WTC11 (cell line): Measurements from ENCODE around the gene PKMYT1. TPM values are rescaled to one million over a fixed set of nuclear protein-coding genes. Genes with fewer than 3 reads are reported as not detected.

ENCODE experiments used
- ATAC-seq: fragments of 200-7000 bp; cut with Tn5 transposase; 2 replicates; pipeline ENCODE4 v1.10.0; 2021; ENCODE audit warnings: mild to moderate bottlenecking, moderate library complexity
- CTCF ChIA-PET: fragments of 300-600 bp; sonication (Branson Sonifier 250); formaldehyde crosslinking; loops from one replicate; lab custom pipeline; 2021; ENCODE audit warnings: antibody characterized with exemption; lab: Charles Lee
- POLR2A ChIA-PET: fragments of 350-600 bp; sonication (Branson Sonifier 250); formaldehyde crosslinking; loops from one replicate; lab custom pipeline; 2021; ENCODE audit warnings: antibody characterized with exemption; lab: Charles Lee
- DNase-seq: peaks from one replicate; pipeline ENCODE4 v3.0.0; 2021; ENCODE audit warnings: low spot score
- H3K27ac Mint-ChIP-seq: 2 replicates; pipeline ENCODE4 v1.8.0; 2021; ENCODE audit warnings: mixed read lengths
- H3K27me3 Mint-ChIP-seq: 2 replicates; pipeline ENCODE4 v1.8.0; 2021; ENCODE audit warnings: low read depth, mild to moderate bottlenecking, moderate library complexity, mixed read lengths
- H3K36me3 Mint-ChIP-seq: 2 replicates; pipeline ENCODE4 v1.8.0; 2021; ENCODE audit warnings: mixed read lengths
- H3K4me1 Mint-ChIP-seq: 2 replicates; pipeline ENCODE4 v1.8.0; 2022; ENCODE audit warnings: mixed read lengths
- H3K4me3 Mint-ChIP-seq: 2 replicates; pipeline ENCODE4 v1.8.0; 2021; ENCODE audit warnings: mild to moderate bottlenecking, moderate library complexity, mixed read lengths
- H3K9me3 Mint-ChIP-seq: 2 replicates; pipeline ENCODE4 v1.8.0; 2021; ENCODE audit warnings: mixed read lengths
- CBFB ChIP-seq: sonication (generic); formaldehyde crosslinking; IDR thresholded peaks from 2 replicates; pipeline ENCODE4 v1.8.1; 2022; ENCODE audit warnings: mild to moderate bottlenecking, low read depth, missing genetic modification reagents
- ELF4 ChIP-seq: sonication (generic); formaldehyde crosslinking; IDR thresholded peaks from 2 replicates; pipeline ENCODE4 v1.8.1; 2022; ENCODE audit warnings: low read depth, mild to moderate bottlenecking, moderate library complexity, missing genetic modification reagents
- EMX1 ChIP-seq: fragments of 250-450 bp; sonication (Bioruptor Pico); IDR thresholded peaks from 2 replicates; pipeline ENCODE4 v1.8.0; 2021; ENCODE audit warnings: mild to moderate bottlenecking
- ETV6 ChIP-seq: sonication (generic); formaldehyde crosslinking; IDR thresholded peaks from 2 replicates; pipeline ENCODE4 v1.8.1; 2022; ENCODE audit warnings: mild to moderate bottlenecking, missing genetic modification reagents
- GABPB1 ChIP-seq: sonication (generic); formaldehyde crosslinking; IDR thresholded peaks from 2 replicates; pipeline ENCODE4 v1.8.1; 2023; ENCODE audit warnings: mild to moderate bottlenecking, missing genetic modification reagents
- JAZF1 ChIP-seq: fragments of 250-450 bp; sonication (Bioruptor Pico); IDR thresholded peaks from 2 replicates; pipeline ENCODE4 v1.9.0; 2021; ENCODE audit warnings: moderate library complexity, mild to moderate bottlenecking, inconsistent platforms
- KAT7 ChIP-seq: sonication (generic); formaldehyde crosslinking; IDR thresholded peaks from 2 replicates; pipeline ENCODE4 v1.8.1; 2023; ENCODE audit warnings: missing genetic modification reagents, mild to moderate bottlenecking, borderline replicate concordance
- MYBL2 ChIP-seq: sonication (generic); formaldehyde crosslinking; IDR thresholded peaks from 2 replicates; pipeline ENCODE4 v1.8.1; 2023; ENCODE audit warnings: mild to moderate bottlenecking, moderate library complexity, missing genetic modification reagents
- OVOL2 ChIP-seq: fragments of 250-450 bp; sonication (Bioruptor Pico); IDR thresholded peaks from 2 replicates; pipeline ENCODE4 v1.9.0; 2021; ENCODE audit warnings: mild to moderate bottlenecking, borderline replicate concordance
- PRRX2 ChIP-seq: fragments of 250-450 bp; sonication (Bioruptor Pico); IDR thresholded peaks from 2 replicates; pipeline ENCODE4 v1.8.0; 2021; ENCODE audit warnings: mild to moderate bottlenecking
- RELA ChIP-seq: sonication (generic); formaldehyde crosslinking; IDR thresholded peaks from 2 replicates; pipeline ENCODE4 v1.8.1; 2022; ENCODE audit warnings: missing genetic modification reagents, mild to moderate bottlenecking, borderline replicate concordance
- TCF7 ChIP-seq: sonication (generic); formaldehyde crosslinking; IDR thresholded peaks from 2 replicates; pipeline ENCODE4 v1.8.0; 2022; ENCODE audit warnings: mild to moderate bottlenecking, low read depth, missing genetic modification reagents, moderate library complexity
- TEAD4 ChIP-seq: sonication (generic); formaldehyde crosslinking; IDR thresholded peaks from 2 replicates; pipeline ENCODE4 v1.8.0; 2022; ENCODE audit warnings: mild to moderate bottlenecking, missing genetic modification reagents
- ZNF121 ChIP-seq: sonication (generic); formaldehyde crosslinking; IDR thresholded peaks from 2 replicates; pipeline ENCODE4 v1.8.0; 2023; ENCODE audit warnings: missing genetic modification reagents
- ZNF232 ChIP-seq: sonication (generic); formaldehyde crosslinking; IDR thresholded peaks from 2 replicates; pipeline ENCODE4 v1.8.0; 2022; ENCODE audit warnings: mild to moderate bottlenecking, missing genetic modification reagents
- ZNF263 ChIP-seq: sonication (generic); formaldehyde crosslinking; IDR thresholded peaks from 2 replicates; pipeline ENCODE4 v1.8.1; 2022; ENCODE audit warnings: low read depth, mild to moderate bottlenecking, moderate library complexity, missing genetic modification reagents
- ZNF396 ChIP-seq: fragments of 250-450 bp; sonication (Bioruptor Pico); IDR thresholded peaks from 2 replicates; pipeline ENCODE4 v1.8.0; 2021; ENCODE audit warnings: mild to moderate bottlenecking, moderate library complexity, borderline replicate concordance
- total RNA-seq: library from RNA; stranded (reverse); gene quantifications from 3 replicates; pipeline ENCODE4 v1.2.3, GENCODE V29; 2021
- TF ChIP-seq, protein P1 (sequence below): sonication (generic); formaldehyde crosslinking; IDR thresholded peaks from 2 replicates; pipeline ENCODE4 v1.8.0; 2022; ENCODE audit warnings: mild to moderate bottlenecking, missing genetic modification reagents
- TF ChIP-seq, protein P2 (sequence below): sonication (generic); formaldehyde crosslinking; IDR thresholded peaks from 2 replicates; pipeline ENCODE4 v1.8.0; 2023; ENCODE audit warnings: mild to moderate bottlenecking, missing genetic modification reagents
- TF ChIP-seq, protein P3 (sequence below): sonication (generic); formaldehyde crosslinking; IDR thresholded peaks from 2 replicates; pipeline ENCODE4 v1.8.1; 2022; ENCODE audit warnings: mild to moderate bottlenecking, missing genetic modification reagents, moderate library complexity, borderline replicate concordance
- TF ChIP-seq, protein P4 (sequence below): sonication (generic); formaldehyde crosslinking; IDR thresholded peaks from 2 replicates; pipeline ENCODE4 v1.8.0; 2023; ENCODE audit warnings: missing genetic modification reagents, mild to moderate bottlenecking, borderline replicate concordance
- TF ChIP-seq, protein P5 (sequence below): sonication (generic); formaldehyde crosslinking; IDR thresholded peaks from 2 replicates; pipeline ENCODE4 v1.8.1; 2022; ENCODE audit warnings: low read depth, mild to moderate bottlenecking, moderate library complexity, missing genetic modification reagents, borderline replicate concordance
- TF ChIP-seq, protein P6 (sequence below): sonication (generic); formaldehyde crosslinking; IDR thresholded peaks from 2 replicates; pipeline ENCODE4 v1.8.1; 2023; ENCODE audit warnings: mild to moderate bottlenecking, missing genetic modification reagents, moderate library complexity

Gene PKMYT1
- total RNA-seq, 1 experiment from 2014 or later = 120 TPM

DNA sequence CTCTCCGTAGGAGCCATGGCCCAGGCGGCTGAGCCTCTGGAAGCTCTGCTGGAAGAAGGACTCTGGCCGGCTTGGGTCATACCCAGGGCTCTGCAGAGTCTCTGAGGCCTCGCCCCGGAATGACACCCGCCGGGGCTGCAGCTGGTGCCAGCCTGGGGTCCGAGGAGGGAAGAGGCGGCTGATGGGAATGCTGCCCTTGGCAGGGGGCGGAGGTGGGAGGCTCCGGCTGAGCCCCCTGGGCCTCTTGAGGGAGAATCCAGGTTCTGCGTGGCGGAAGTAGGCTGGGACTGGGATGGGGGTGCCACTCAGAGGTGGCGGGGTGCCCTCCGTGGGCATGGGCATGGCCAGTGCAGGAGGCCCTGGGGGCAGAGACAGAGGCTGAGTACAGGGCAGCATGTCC lies 3.6 kb downstream of the PKMYT1 start:
- ATAC-seq (no peak), DNase-seq (no peak)
- Mint-ChIP-seq H3K27me3 (no peaks in the 10 kb centered on the region), H3K9me3 (no peaks in the 10 kb centered on the region), H3K27ac (no peak overlapping the region), H3K36me3 (peaks cover 9% of the 10 kb centered on the region; the same call in 1 of the 2 replicates), H3K4me1 (peaks cover 15% of the 10 kb centered on the region), H3K4me3 (no peak overlapping the region)
- POLR2A ChIA-PET = no interaction called here
- TF ChIP-seq ELF4 (no peak), TEAD4 (CRISPR knock-in tag) (no peak), ZNF232 (CRISPR knock-in tag) (no peak), EMX1 (CRISPR knock-in tag) (no peak), TCF7 (CRISPR knock-in tag) (no peak), PRRX2 (no peak), KAT7 (CRISPR knock-in tag) (no peak), JAZF1 (CRISPR knock-in tag) (no peak)
- TF ChIP-seq, protein P1, sequence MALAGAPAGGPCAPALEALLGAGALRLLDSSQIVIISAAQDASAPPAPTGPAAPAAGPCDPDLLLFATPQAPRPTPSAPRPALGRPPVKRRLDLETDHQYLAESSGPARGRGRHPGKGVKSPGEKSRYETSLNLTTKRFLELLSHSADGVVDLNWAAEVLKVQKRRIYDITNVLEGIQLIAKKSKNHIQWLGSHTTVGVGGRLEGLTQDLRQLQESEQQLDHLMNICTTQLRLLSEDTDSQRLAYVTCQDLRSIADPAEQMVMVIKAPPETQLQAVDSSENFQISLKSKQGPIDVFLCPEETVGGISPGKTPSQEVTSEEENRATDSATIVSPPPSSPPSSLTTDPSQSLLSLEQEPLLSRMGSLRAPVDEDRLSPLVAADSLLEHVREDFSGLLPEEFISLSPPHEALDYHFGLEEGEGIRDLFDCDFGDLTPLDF = no peak
- TF ChIP-seq, protein P2, sequence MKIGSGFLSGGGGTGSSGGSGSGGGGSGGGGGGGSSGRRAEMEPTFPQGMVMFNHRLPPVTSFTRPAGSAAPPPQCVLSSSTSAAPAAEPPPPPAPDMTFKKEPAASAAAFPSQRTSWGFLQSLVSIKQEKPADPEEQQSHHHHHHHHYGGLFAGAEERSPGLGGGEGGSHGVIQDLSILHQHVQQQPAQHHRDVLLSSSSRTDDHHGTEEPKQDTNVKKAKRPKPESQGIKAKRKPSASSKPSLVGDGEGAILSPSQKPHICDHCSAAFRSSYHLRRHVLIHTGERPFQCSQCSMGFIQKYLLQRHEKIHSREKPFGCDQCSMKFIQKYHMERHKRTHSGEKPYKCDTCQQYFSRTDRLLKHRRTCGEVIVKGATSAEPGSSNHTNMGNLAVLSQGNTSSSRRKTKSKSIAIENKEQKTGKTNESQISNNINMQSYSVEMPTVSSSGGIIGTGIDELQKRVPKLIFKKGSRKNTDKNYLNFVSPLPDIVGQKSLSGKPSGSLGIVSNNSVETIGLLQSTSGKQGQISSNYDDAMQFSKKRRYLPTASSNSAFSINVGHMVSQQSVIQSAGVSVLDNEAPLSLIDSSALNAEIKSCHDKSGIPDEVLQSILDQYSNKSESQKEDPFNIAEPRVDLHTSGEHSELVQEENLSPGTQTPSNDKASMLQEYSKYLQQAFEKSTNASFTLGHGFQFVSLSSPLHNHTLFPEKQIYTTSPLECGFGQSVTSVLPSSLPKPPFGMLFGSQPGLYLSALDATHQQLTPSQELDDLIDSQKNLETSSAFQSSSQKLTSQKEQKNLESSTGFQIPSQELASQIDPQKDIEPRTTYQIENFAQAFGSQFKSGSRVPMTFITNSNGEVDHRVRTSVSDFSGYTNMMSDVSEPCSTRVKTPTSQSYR (CRISPR knock-in tag) = no peak
- TF ChIP-seq, protein P3, sequence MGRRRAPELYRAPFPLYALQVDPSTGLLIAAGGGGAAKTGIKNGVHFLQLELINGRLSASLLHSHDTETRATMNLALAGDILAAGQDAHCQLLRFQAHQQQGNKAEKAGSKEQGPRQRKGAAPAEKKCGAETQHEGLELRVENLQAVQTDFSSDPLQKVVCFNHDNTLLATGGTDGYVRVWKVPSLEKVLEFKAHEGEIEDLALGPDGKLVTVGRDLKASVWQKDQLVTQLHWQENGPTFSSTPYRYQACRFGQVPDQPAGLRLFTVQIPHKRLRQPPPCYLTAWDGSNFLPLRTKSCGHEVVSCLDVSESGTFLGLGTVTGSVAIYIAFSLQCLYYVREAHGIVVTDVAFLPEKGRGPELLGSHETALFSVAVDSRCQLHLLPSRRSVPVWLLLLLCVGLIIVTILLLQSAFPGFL = no peak
- TF ChIP-seq, protein P4, sequence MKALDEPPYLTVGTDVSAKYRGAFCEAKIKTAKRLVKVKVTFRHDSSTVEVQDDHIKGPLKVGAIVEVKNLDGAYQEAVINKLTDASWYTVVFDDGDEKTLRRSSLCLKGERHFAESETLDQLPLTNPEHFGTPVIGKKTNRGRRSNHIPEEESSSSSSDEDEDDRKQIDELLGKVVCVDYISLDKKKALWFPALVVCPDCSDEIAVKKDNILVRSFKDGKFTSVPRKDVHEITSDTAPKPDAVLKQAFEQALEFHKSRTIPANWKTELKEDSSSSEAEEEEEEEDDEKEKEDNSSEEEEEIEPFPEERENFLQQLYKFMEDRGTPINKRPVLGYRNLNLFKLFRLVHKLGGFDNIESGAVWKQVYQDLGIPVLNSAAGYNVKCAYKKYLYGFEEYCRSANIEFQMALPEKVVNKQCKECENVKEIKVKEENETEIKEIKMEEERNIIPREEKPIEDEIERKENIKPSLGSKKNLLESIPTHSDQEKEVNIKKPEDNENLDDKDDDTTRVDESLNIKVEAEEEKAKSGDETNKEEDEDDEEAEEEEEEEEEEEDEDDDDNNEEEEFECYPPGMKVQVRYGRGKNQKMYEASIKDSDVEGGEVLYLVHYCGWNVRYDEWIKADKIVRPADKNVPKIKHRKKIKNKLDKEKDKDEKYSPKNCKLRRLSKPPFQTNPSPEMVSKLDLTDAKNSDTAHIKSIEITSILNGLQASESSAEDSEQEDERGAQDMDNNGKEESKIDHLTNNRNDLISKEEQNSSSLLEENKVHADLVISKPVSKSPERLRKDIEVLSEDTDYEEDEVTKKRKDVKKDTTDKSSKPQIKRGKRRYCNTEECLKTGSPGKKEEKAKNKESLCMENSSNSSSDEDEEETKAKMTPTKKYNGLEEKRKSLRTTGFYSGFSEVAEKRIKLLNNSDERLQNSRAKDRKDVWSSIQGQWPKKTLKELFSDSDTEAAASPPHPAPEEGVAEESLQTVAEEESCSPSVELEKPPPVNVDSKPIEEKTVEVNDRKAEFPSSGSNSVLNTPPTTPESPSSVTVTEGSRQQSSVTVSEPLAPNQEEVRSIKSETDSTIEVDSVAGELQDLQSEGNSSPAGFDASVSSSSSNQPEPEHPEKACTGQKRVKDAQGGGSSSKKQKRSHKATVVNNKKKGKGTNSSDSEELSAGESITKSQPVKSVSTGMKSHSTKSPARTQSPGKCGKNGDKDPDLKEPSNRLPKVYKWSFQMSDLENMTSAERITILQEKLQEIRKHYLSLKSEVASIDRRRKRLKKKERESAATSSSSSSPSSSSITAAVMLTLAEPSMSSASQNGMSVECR (CRISPR knock-in tag) = no peak
- CTCF ChIA-PET = interaction anchor here (0.8 to 1.9 kb wide), 3 partner anchors 31 to 52 kb away, joined by 3 to 6 read pairs (median 4); no protein-coding TSS in a partner anchor

DNA sequence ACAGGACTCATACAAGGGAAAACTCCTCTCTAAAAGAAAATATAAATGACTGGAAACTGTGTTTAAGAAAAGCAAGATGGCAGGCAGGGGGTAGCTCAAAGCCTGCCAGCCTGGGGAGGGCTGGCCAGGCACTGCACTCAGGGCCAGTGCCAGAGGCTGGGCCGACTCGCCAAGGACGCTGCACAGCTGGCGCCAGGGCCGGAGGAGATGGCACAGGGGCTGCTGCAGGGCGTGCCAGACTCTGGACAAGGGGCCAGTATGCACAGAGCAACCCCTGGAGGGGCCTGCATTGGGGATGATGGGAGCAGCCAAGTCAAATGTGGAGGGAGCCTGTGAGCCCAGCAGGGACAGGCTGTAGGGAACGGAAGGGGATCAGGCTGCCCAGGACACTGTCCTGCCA lies 4.0 kb downstream of the PKMYT1 start:
- ATAC-seq (no peak), DNase-seq (no peak)
- Mint-ChIP-seq H3K4me3 (no peak overlapping the region), H3K27ac (no peak overlapping the region), H3K9me3 (no peaks in the 10 kb centered on the region), H3K36me3 (peaks cover 9% of the 10 kb centered on the region; the same call in 1 of the 2 replicates), H3K4me1 (peaks cover 10% of the 10 kb centered on the region), H3K27me3 (no peaks in the 10 kb centered on the region)
- TF ChIP-seq ZNF121 (CRISPR knock-in tag) (no peak), RELA (CRISPR knock-in tag) (no peak), CBFB (CRISPR knock-in tag) (no peak), PRRX2 (no peak), TEAD4 (CRISPR knock-in tag) (no peak), MYBL2 (no peak), ZNF396 (CRISPR knock-in tag) (no peak), ETV6 (CRISPR knock-in tag) (no peak), OVOL2 (CRISPR knock-in tag) (no peak), GABPB1 (CRISPR knock-in tag) (no peak), ZNF263 (CRISPR knock-in tag) (no peak)
- TF ChIP-seq, protein P5, sequence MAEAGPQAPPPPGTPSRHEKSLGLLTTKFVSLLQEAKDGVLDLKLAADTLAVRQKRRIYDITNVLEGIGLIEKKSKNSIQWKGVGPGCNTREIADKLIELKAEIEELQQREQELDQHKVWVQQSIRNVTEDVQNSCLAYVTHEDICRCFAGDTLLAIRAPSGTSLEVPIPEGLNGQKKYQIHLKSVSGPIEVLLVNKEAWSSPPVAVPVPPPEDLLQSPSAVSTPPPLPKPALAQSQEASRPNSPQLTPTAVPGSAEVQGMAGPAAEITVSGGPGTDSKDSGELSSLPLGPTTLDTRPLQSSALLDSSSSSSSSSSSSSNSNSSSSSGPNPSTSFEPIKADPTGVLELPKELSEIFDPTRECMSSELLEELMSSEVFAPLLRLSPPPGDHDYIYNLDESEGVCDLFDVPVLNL (CRISPR knock-in tag) = no peak
- TF ChIP-seq, protein P6, sequence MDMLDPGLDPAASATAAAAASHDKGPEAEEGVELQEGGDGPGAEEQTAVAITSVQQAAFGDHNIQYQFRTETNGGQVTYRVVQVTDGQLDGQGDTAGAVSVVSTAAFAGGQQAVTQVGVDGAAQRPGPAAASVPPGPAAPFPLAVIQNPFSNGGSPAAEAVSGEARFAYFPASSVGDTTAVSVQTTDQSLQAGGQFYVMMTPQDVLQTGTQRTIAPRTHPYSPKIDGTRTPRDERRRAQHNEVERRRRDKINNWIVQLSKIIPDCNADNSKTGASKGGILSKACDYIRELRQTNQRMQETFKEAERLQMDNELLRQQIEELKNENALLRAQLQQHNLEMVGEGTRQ (CRISPR knock-in tag) = no peak
- CTCF ChIA-PET = interaction anchor here (0.8 kb wide), 1 partner anchor 32 kb away, joined by 3 read pairs; no protein-coding TSS in a partner anchor
- POLR2A ChIA-PET = no interaction called here
